Osteocyte (in vitro differentiated cells): ENCODE measurements around the gene EIF2A. TPM values are rescaled to one million over a fixed set of nuclear protein-coding genes. Genes with fewer than 3 reads are reported as not detected.

ENCODE experiments used
- DNase-seq: peaks from one replicate; pipeline ENCODE4 v3.0.0; 2021; ENCODE audit warnings: mixed read lengths; ENCODE audit not compliant: unreplicated experiment; ENCODE audit errors: extremely low spot score
- H3K27ac Mint-ChIP-seq: one replicate; pipeline ENCODE4 v1.8.0; 2021; ENCODE audit warnings: mild to moderate bottlenecking, mixed read lengths; ENCODE audit not compliant: unreplicated experiment
- H3K27me3 Mint-ChIP-seq: one replicate; pipeline ENCODE4 v1.8.0; 2021; ENCODE audit warnings: mixed read lengths; ENCODE audit not compliant: unreplicated experiment
- H3K36me3 Mint-ChIP-seq: one replicate; pipeline ENCODE4 v1.8.0; 2021; ENCODE audit warnings: mixed read lengths; ENCODE audit not compliant: unreplicated experiment
- H3K4me1 Mint-ChIP-seq: one replicate; pipeline ENCODE4 v1.8.0; 2021; ENCODE audit warnings: mixed read lengths; ENCODE audit not compliant: unreplicated experiment
- H3K4me3 Mint-ChIP-seq: one replicate; pipeline ENCODE4 v1.8.0; 2021; ENCODE audit warnings: mild to moderate bottlenecking, moderate library complexity, mixed read lengths; ENCODE audit not compliant: unreplicated experiment
- H3K9me3 Mint-ChIP-seq: one replicate; pipeline ENCODE4 v1.8.0; 2021; ENCODE audit warnings: mixed read lengths; ENCODE audit not compliant: unreplicated experiment
- total RNA-seq: library from RNA; stranded (reverse); gene quantifications from 2 replicates; pipeline ENCODE4 v1.2.1, GENCODE V29; 2021
- TF ChIP-seq, protein P1 (sequence below): fragments of 200-600 bp; sonication (generic); IDR thresholded peaks from 2 replicates; pipeline ENCODE4 v1.5.0; 2021; ENCODE audit warnings: antibody characterized with exemption, mild to moderate bottlenecking, moderate library complexity

The EIF2A gene
- total RNA-seq, 1 donor from 2014 or later: 66.5 TPM

DNA sequence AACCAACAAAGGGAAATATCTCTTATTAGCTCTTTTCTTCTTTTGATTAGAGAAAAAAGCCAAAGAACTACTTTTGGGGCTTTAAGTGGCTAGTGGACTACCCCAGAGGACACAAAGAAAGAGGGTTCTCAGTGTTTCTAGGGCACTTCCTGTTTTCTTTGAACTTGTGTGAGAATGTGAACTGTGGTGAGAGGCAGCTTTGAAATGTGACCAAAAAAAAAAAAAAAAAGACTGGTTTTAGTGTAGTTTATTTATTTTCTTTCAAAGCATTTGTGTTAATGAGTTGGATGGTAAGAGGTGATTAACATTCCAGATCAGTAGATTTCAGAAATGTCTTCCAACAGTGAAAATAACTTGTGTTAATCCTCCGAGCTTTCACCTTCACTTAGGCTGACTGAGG is 88.9 kb downstream of the EIF2A start:
- TF ChIP-seq, protein P1, sequence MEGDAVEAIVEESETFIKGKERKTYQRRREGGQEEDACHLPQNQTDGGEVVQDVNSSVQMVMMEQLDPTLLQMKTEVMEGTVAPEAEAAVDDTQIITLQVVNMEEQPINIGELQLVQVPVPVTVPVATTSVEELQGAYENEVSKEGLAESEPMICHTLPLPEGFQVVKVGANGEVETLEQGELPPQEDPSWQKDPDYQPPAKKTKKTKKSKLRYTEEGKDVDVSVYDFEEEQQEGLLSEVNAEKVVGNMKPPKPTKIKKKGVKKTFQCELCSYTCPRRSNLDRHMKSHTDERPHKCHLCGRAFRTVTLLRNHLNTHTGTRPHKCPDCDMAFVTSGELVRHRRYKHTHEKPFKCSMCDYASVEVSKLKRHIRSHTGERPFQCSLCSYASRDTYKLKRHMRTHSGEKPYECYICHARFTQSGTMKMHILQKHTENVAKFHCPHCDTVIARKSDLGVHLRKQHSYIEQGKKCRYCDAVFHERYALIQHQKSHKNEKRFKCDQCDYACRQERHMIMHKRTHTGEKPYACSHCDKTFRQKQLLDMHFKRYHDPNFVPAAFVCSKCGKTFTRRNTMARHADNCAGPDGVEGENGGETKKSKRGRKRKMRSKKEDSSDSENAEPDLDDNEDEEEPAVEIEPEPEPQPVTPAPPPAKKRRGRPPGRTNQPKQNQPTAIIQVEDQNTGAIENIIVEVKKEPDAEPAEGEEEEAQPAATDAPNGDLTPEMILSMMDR: no peak
- peaks cover 10% of the 10 kb centered on the region for H3K36me3 Mint-ChIP-seq
- no peaks in the 10 kb centered on the region for H3K27me3 Mint-ChIP-seq
- H3K9me3 Mint-ChIP-seq: no peaks in the 10 kb centered on the region
- H3K27ac Mint-ChIP-seq: peak overlapping the region; percentile 6
- DNase-seq: no peak
- no peak overlapping the region for H3K4me3 Mint-ChIP-seq
- H3K4me1 Mint-ChIP-seq: peaks cover 24% of the 10 kb centered on the region

Other genes with a start within 250 kb of the EIF2A start
- 51.3 and 51.5 TPM in 2 replicates for gene TSC22D2, start 138.5 kb upstream of the EIF2A start, total RNA-seq
- 81.3 and 82.1 TPM in 2 replicates for gene SERP1, start 291 bp upstream of the EIF2A start, total RNA-seq
- 67.9 and 76.1 TPM in 2 replicates for gene SELENOT, start 56.5 kb downstream of the EIF2A start, total RNA-seq
- gene ERICH6, start 157.1 kb downstream of the EIF2A start, total RNA-seq: 0.83 TPM in 1 of 2 replicates, not detected in the other
- gene SIAH2, start 216.4 kb downstream of the EIF2A start, total RNA-seq: 26.9 and 27.6 TPM in 2 replicates